ENCODE results near the gene MTCL1. TPM values are rescaled to one million over a fixed set of nuclear protein-coding genes. Genes with fewer than 3 reads are reported as not detected.

The MTCL1 gene
- total and polyA plus RNA-seq, 2 of the 8 experiments (the other 6 are each of a cell fraction or from before 2014, with no cell fraction given) = 16.6 to 60.8 TPM

DNA sequence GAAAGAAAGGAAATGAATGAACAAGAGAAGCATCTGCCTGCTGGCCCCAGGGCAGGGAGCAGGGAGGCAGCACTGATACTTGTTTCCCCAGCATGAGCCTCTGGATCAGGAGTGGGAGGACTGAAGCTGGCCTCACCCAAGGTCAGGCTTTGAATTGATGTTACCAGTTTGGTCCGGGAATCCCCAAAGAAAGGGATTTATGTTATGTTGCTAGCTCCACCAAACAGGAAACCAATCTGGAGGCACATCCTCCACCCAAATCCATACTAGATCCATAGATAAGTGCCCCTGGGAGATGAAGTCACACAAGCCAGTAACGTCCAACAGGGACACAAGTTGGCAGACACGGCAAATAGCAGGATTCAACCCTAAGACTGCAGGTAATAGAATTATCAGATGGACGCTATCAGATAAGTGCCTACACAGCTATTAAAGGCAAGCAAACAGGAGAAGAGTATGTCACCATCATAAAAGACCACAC is 85.9 kb downstream of the MTCL1 start (continued):
- TF ChIP-seq SIRT6 (IDR thresholded peaks at IDR 0.05; ENCODE audit: low read length) = no peak
- no peak for TF ChIP-seq NRF1 (IDR thresholded peaks at IDR 0.05; ENCODE audit: low read depth, low read length)
- TF ChIP-seq, protein P1, sequence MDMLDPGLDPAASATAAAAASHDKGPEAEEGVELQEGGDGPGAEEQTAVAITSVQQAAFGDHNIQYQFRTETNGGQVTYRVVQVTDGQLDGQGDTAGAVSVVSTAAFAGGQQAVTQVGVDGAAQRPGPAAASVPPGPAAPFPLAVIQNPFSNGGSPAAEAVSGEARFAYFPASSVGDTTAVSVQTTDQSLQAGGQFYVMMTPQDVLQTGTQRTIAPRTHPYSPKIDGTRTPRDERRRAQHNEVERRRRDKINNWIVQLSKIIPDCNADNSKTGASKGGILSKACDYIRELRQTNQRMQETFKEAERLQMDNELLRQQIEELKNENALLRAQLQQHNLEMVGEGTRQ (IDR thresholded peaks at IDR 0.05; ENCODE audit: low read length) = no peak
- TF ChIP-seq POU5F1 (IDR thresholded peaks at IDR 0.05; ENCODE audit: low read depth, low read length) = no peak
- TF ChIP-seq BACH1 (IDR thresholded peaks at IDR 0.05; ENCODE audit: low read length) = no peak
- TF ChIP-seq CREB1 (IDR thresholded peaks at IDR 0.05) = no peak
